LNCAP (cell line): ENCODE results near the gene AKAP1.

ENCODE experiments used
- TF ChIP-seq, protein P1 (sequence below): fragments of 450-650 bp; IDR thresholded peaks from 2 replicates; pipeline ENCODE4 v1.5.1; 2017; ENCODE audit warnings: mild to moderate bottlenecking

The AKAP1 gene

GRCh38 chr17:57143919-57144318 lies 58.9 kb downstream of the AKAP1 start:
- TF ChIP-seq, protein P1, sequence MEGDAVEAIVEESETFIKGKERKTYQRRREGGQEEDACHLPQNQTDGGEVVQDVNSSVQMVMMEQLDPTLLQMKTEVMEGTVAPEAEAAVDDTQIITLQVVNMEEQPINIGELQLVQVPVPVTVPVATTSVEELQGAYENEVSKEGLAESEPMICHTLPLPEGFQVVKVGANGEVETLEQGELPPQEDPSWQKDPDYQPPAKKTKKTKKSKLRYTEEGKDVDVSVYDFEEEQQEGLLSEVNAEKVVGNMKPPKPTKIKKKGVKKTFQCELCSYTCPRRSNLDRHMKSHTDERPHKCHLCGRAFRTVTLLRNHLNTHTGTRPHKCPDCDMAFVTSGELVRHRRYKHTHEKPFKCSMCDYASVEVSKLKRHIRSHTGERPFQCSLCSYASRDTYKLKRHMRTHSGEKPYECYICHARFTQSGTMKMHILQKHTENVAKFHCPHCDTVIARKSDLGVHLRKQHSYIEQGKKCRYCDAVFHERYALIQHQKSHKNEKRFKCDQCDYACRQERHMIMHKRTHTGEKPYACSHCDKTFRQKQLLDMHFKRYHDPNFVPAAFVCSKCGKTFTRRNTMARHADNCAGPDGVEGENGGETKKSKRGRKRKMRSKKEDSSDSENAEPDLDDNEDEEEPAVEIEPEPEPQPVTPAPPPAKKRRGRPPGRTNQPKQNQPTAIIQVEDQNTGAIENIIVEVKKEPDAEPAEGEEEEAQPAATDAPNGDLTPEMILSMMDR = no peak

GRCh38 chr17:57144567-57144966 lies 59.5 kb downstream of the AKAP1 start:
- TF ChIP-seq, protein P1 = no peak

DNA sequence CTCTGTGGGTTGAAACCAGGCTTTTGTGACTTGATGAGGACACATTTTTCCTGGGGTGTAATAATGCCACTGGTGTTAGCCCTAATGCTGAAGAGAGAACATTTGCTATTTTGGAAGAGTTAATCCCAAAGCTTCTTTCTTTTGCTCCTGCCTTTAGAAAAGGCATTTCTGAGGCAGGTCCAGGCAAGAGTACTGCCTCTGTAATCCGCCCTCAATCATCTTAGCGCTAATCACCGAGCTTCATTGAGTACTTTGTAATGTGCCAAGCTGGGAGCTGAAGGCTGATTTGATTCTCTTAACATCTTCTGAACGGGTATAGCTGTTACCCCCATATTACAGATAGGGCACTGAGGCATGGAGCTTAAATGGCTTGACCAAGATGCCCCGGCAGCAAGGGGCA lies 60.3 kb downstream of the AKAP1 start:
- TF ChIP-seq, protein P1 = no peak

DNA sequence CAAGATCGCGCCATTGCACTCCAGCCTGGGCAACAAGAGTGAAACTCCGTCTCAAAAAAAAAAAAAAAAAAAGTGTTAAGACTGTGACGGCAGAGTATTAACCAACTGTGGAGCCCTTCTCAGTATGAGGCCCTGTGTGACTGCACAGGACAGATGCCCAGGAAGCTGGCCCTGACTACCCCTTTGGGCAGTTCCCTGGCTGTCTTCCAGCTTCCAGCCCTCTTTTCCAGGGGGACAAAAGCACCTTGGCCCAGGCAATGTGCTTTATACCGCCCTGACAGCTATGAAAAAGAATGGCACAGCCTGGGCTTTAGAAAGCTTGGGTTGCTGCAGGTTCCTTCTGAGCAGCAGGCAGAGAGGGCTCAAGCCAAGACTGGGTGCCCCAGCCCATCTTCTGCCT lies 61.2 kb downstream of the AKAP1 start:
- TF ChIP-seq, protein P1 = no peak

DNA sequence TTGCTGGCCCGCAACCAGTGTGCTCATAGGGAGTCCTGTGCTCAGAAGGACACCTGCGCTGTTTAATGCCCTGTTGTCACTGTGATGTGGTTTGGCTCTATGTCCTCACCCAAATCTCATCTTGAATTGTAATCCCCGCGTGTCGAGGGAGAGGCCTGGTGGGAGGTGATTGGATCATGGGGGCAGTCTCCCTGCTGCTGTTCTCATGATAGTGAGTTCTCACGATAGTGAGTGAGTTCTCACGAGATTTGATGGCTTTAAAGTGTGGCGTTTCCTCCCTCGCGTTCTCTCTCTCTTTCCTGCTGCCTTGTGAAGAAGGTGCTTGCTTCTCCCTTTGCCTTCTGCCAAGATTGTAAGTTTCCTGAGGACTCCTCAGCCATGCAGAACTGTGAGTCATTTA lies 66.8 kb downstream of the AKAP1 start:
- TF ChIP-seq, protein P1 = no peak

DNA sequence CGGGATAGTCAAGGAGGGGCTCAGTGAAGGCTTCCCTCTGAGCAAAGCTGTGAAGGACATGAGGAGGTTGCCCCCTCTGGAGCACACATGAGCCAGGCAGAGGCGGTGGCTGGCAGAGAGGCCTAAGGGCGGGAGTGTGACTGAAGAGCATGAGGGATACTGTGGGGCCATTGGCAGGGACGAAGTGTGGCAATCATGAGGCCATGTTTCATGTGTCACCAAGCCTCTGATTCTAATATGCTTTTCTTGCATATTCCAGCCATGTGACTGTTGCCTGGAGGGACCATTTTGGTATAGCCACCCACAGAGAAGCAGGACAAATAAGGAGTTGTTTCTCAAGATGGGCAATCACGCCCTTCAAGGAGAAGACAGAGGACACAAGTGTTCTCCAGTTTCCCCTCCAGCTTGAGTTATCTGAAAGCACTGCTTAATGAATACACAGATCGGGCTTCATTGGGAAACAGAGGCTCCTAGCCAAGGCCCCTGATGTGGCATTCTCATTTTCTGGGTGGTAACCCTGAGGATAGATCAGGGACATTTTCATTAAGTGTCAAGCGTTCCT lies 68.0 kb downstream of the AKAP1 start:
- TF ChIP-seq, protein P1 = no peak

GRCh38 chr17:57154921-57155320 lies 69.9 kb downstream of the AKAP1 start:
- TF ChIP-seq, protein P1 = no peak

GRCh38 chr17:57158325-57158724 lies 73.3 kb downstream of the AKAP1 start:
- TF ChIP-seq, protein P1 = no peak
